Femur (tissue), 1 donor: Measurements from ENCODE around the gene SKOR1.

Source experiments
- DNase-seq: peaks from one replicate; pipeline ENCODE4 v3.0.0-alpha.2; 2017

SKOR1 gene

DNA sequence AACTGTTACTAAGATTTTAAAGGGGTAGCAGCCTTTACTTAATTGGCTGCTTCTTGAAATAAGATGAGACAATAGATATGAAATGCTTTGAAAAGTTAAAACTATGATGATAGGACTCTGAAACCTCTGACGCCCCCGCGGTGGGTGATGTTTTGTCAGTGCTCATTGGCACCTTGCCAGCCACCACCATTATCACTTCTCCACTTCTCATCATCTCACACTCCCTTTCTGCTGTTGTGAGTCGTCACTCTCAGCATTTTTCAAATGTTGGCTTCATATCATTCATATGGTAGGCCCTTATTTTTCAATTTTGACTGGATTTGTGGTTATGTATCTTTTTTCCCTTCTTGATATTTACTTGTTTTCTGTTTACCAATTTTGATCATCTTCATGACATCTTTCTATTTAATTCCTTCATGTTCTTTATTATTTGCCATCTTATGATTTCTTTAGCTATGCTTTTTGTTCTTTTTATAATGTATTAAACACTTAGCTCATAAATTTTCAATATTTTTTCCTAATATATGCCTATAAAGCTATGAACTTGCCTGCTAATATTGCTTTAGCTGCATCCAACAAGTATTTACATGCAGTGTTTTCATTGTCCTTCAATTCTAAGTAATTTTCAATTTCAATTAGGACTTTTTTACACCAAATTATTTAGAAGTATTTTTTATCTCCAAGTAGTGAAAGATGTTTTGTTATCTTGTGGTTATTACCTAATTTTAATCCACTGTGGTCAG, 30.3 kb upstream of the SKOR1 start:
- no peak for DNase-seq

- no peak for DNase-seq
Observed at GRCh38 chr15:67796196-67797127, 28.8 kb upstream of the SKOR1 start.

GRCh38 chr15:67799801-67800205, 25.5 kb upstream of the SKOR1 start:
- DNase-seq: no peak

DNA sequence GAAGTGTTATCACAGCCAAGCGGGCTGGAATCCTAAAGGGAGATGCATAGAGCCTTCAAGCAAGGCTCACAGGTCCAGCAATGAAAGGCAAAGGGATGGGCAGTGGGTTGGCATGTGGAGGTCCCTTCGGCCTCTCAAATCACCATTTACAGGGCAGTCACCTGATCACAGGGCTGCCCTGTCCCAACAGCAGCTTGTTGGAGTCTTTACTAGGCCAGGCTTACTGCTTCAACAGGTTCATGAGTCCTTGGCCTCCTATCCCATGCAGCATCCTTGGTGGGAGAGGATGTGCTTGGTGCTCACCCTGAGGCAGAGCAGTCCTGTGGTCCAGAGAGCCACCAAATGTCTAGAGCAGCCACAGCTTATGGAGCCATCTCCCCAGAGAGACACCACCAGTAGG, 24.2 kb upstream of the SKOR1 start:
- DNase-seq: no peak

DNA sequence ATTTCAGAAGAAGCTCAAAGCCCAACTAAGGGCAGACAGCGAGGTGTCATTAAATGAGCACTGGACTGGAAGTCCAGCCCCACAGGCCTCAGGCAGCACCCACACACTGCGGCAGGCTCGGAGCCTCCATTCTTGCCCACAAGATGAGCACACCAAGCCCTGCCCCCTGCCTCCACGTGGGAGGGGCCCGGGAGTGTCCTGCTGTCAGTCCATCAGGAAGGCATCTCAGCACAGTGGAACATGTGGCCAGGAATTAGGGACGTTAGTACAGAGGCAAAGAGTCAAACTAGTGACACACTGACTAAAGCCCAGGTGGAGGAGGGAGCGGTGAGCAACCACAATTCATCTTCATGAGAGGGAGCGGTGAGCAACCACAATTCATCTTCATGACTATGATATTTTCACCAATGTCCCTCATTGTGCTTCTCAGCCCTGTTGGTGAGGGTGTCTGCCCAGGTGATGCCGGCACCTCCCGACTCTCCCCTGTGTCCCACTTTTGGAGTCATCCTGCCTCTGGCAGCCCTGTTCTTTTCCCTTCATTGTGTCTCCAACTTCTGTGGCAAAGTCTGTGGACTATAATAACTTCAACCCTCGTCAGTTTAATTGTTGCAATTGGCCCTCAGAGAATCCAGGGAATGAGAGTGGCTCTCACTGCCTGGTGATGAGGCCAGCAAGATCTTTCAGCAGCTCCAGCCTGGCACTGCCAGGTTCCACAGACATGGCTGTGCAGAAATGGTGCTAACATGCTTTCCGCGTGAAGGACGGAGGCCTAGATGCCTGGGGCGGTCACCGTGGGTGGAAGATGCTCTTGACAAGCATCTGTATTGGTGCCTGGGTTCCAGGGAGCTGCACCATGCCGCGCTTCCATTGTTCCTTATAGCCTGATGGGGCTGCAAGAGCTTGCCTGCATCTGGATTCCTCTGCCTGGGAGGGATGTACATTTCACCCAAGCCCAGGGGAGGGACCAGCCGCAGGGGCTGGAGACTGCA, 23.1 kb upstream of the SKOR1 start:
- DNase-seq: no peak

- no peak for DNase-seq
Observed at GRCh38 chr15:67803299-67803698, 22.0 kb upstream of the SKOR1 start.

DNA sequence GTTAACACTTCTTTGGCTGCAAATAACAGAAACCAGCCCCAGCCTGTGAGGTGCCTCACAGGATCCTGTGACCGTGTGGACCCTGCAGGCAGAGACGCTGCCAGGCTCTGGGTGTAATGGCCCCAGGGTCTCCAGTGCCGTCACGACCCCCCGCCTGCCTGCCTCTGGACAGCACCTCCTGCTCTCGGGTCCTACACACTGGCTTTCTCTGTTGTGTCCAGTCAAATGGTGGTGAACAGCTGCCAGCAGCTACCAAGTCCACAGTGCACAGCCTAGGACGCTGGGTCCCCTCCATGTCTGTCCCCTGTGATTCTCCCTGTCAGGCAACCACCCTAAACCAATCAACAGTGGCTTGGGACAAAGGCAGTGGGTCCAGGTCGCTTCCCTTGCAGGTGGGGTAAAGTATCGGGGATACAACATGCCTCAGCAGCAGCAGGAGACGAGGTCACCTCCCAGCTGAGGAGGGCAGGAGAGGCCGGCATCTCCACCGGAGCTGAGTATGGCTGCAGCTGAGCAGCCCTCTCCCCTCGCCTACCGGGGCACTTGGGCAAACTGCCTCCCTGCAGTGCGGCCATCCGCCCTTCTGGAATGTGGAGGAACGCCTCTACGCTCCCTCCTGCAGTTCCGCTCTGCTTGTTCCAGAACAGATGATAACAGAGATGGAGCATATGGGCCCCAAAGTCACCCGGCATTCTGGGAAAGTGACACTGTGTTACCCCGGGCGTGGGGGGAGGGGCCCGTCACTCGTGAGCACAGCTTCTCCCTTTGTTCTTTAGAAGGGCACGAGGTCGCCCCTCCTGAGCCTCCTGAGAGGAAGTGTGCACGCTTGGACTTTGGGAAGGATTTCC, 21.1 kb upstream of the SKOR1 start:
- DNase-seq: no peak

GRCh38 chr15:67805008-67805665, 20.2 kb upstream of the SKOR1 start:
- no peak for DNase-seq

GRCh38 chr15:67805666-67806516, 19.4 kb upstream of the SKOR1 start:
- DNase-seq: no peak

DNA sequence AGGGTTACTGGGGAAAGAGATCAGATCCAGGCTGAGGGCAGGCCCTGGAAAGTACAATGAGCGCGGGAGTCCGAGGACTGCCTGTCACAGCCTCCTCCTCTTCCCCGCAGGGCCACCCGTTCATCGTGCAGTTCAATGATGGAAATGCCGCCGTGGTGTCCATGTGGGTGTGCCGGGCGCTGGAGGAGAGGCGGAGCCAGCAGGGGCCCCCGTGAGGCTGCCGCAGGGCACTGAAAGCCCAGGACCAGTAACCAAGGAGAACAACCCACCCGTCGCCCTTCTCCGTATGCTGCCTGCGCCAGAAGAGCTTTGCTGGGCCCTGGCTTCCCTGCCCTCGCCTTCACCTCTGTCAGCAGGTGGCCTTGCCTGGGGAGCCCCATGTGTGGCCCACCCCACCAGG, 18.8 kb upstream of the SKOR1 start:
- DNase-seq: no peak

DNA sequence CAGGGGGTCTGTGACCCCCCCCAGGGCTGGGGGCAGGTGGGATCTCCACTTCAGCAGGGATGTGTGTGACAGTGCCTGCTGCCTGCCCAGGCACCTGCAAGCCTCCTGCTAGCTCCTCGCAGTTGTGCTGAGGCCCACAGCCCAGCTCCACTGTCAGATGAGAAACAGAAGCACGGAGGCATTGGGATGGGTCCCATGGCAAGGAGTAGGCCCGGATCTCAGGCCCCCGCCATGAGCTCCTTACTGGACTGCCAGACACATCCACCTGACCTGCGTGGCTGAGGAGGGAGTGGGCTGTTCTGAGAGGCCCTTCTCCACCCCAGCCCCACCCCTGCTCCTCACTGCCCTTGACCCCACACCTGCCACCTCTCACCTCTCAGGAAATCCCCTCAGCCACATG, 18.2 kb upstream of the SKOR1 start:
- DNase-seq: no peak

DNA sequence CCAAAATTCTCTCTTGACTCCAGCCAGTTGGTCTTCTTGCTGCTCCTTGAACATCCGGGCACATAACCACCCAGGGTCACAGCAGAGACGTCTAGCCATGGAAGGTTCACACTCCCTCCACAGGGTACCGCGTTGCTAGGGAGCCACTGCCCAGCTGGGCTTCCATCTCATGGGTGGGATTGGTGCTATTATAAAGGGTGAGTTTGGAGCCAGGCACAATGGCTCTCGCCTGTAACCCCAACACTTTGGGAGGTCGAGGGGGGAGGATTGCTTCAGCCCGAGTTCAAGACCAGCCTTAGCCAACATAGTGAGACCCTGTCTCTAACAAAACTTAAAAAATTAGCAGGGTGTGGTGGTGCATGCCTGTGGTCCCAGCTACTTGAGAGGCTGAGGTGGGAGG, 17.5 kb upstream of the SKOR1 start:
- DNase-seq: no peak

DNA sequence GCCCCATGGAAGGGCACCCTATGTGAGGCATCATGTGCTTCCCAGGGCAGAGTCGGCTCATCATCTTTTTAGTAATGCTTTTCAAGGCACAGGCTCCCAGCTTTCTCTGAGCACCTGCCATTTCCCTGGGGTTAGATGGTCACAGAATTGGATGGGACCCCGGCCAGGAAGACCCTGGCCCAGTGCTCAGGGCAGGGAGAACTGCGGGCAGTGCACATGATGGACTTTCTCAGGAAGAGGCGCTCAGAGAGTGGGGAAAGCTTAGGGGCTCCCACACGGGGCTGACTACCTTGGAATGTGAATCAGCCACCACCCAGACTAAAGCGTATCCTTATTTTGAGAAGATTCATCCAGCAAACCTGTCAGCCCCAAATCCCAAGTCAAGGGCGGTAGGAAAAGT, 16.5 kb upstream of the SKOR1 start:
- no peak for DNase-seq

GRCh38 chr15:67809441-67809840, 15.9 kb upstream of the SKOR1 start:
- DNase-seq: no peak

GRCh38 chr15:67809866-67810265, 15.4 kb upstream of the SKOR1 start:
- no peak for DNase-seq

- DNase-seq: peak; percentile 17
Observed at GRCh38 chr15:67812241-67812644, 13.1 kb upstream of the SKOR1 start.

DNA sequence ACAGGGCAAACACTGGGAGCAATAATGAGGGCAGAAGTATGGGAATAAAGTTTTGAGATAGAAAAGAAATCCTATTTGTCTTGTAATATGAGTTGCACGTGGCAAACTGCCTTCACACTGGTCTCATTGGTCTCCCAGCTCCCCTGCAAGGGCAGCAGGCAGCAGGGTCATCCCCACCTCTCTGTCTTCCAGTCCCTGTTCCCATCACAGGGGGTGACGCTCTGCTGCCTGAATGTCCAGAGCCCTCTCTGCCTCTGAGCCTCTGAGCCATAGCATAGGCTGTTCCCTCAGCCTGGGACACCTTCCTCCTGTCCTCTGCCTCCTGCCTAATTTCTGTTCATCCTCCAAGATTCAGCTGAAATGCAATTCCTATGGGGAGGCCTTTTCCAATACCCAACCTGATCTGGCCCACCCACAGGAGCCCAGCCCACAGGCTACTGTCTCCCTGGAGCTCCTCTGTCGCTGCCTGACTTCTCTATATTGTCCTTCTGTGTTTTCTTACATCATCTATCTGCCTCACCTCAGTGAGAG, 12.1 kb upstream of the SKOR1 start:
- no peak for DNase-seq

GRCh38 chr15:67815036-67815592, 10.2 kb upstream of the SKOR1 start:
- no peak for DNase-seq

- DNase-seq: no peak
Observed at GRCh38 chr15:67816668-67817067, 8.6 kb upstream of the SKOR1 start.

GRCh38 chr15:67818464-67818863, 6.8 kb upstream of the SKOR1 start:
- DNase-seq: no peak
